Measurements from ENCODE around the gene TNK2. TPM values are rescaled to one million over a fixed set of nuclear protein-coding genes. Genes with fewer than 3 reads are reported as not detected.

Gene TNK2
- total and polyA plus RNA-seq, 2 of the 8 experiments (the other 6 are each of a cell fraction or from before 2014, with no cell fraction given): 10.4 to 33.9 TPM

DNA sequence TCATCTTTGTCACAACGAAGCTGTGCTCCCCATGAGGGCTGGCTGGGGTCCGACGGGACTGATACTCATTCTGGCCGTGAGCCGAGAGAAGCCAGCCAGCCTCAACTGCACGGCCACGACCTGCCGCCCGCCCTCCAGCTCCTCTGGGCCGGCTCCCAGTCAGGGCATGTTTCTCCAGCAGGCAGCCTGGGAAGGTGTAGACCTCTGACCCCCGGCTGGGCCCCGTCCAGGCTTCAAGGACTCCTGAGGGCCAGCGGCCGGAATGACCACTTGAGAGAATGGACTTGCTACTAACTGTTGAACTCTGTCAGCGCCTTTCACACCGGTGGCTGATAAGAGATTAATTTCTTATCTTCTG is 78.5 kb downstream of the TNK2 start:
- no peaks in the 10 kb centered on the region for H3K23me2 ChIP-seq (ENCODE audit: low read depth, low read length)
- no peaks in the 10 kb centered on the region for H3K36me3 ChIP-seq (ENCODE audit: control insufficient read depth in 2 of 4, insufficient read depth in 4 of 4, low read length in 3 of 4)
- no peak overlapping the region for H2AK5ac ChIP-seq (ENCODE audit: low read depth, low read length)
- no peak overlapping the region for H2BK12ac ChIP-seq (ENCODE audit: low read depth, low read length)
- H3K27me3 ChIP-seq (replicated peaks in 1 of 4; ENCODE audit: control insufficient read depth in 3 of 4, extremely low read depth in 1 of 4, insufficient read depth in 3 of 4, low read length in 3 of 4): no peaks in the 10 kb centered on the region
- no peaks in the 10 kb centered on the region for H3K79me2 ChIP-seq (ENCODE audit: control insufficient read depth in 1 of 2, insufficient read depth in 2 of 2, low read length in 2 of 2)
- no peak overlapping the region for H2BK20ac ChIP-seq (ENCODE audit: low read length)
- no peak overlapping the region for H3K56ac ChIP-seq (replicated peaks; ENCODE audit: insufficient read length, low read depth, low read length)
- no peak overlapping the region for H4K5ac ChIP-seq (ENCODE audit: insufficient read length, low read depth, low read length)
- no peak overlapping the region for H3K23ac ChIP-seq (ENCODE audit: insufficient read length)
- H2BK120ac ChIP-seq (replicated peaks; ENCODE audit: low read depth, low read length): no peak overlapping the region
- no peaks in the 10 kb centered on the region; a peak in 2 of 7 replicates for H3K4me1 ChIP-seq (replicated peaks in 1 of 4; ENCODE audit: control insufficient read depth in 3 of 4, insufficient read depth in 4 of 4, low read length in 3 of 4)
- H3K79me1 ChIP-seq (ENCODE audit: low read depth, low read length): no peaks in the 10 kb centered on the region
- no peak for FAIRE-seq
- no peak overlapping the region for H3K18ac ChIP-seq (ENCODE audit: extremely low read depth, low read length)
- POLR2A ChIA-PET (ENCODE audit: partially characterized antibody): no interaction called here
- no peak overlapping the region for H3K9ac ChIP-seq (replicated peaks in 1 of 4; ENCODE audit: extremely low read depth in 1 of 4, low read depth in 3 of 4, low read length in 3 of 4)
- no peak overlapping the region for H3K27ac ChIP-seq (ENCODE audit: low read depth, low read length)
- no peak overlapping the region for H2BK5ac ChIP-seq (ENCODE audit: low read depth, low read length)
- DNase-seq (ENCODE audit: low read depth in 1 of 2, low spot score in 2 of 2): no peak
- no peak for TF ChIP-seq RXRA (IDR thresholded peaks at IDR 0.05; ENCODE audit: insufficient read depth, low read depth, low read length)
- no peak for TF ChIP-seq SP4 (IDR thresholded peaks at IDR 0.05; ENCODE audit: low read length)
- TF ChIP-seq EZH2 (IDR thresholded peaks at IDR 0.05; ENCODE audit: low read depth, low read length, severe bottlenecking): no peak
- H2BK15ac ChIP-seq (ENCODE audit: low read length): no peak overlapping the region
- H3K9me3 ChIP-seq (ENCODE audit: insufficient read depth in 2 of 2, low read depth in 1 of 2, low read length in 1 of 2): no peaks in the 10 kb centered on the region
- H4K91ac ChIP-seq (replicated peaks; ENCODE audit: insufficient read length, low read length): no peak overlapping the region
- WGBS, 2 experiments (ENCODE audit: extremely low coverage in 1 of 2, insufficient coverage in 1 of 2, insufficient read length in 1 of 2, insufficient replicate concordance in 2 of 2, low coverage in 1 of 2, low lambda C conversion rate in 2 of 2, missing lambda C conversion rate in 1 of 2): 91% methylated on average over 16 of the region's 16 CpGs; no CpG with 5 or more reads in 1 of the 2 experiments
- no peak overlapping the region for H3K14ac ChIP-seq (ENCODE audit: insufficient read length)
- CTCF ChIA-PET (ENCODE audit: partially characterized antibody): interaction anchor here (1.0 to 2.6 kb wide), 2 partner anchors 21 to 23 kb away, joined by 3 to 17 read pairs; no protein-coding TSS in a partner anchor
- H3K4me3 ChIP-seq (ENCODE audit: extremely low read depth in 1 of 4, insufficient read depth in 2 of 4, low read depth in 3 of 4, low read length in 4 of 4): no peak overlapping the region
- no peak overlapping the region for H4K8ac ChIP-seq (ENCODE audit: extremely low read depth, insufficient read depth, low read length)
- no peak overlapping the region for H3K4ac ChIP-seq (replicated peaks; ENCODE audit: insufficient read length, low read depth, low read length)
- no peak overlapping the region for H3K4me2 ChIP-seq (ENCODE audit: insufficient read depth in 1 of 2, low read depth in 2 of 2, low read length in 2 of 2)
- H4K20me1 ChIP-seq (replicated peaks in 1 of 2; ENCODE audit: control insufficient read depth in 1 of 2, insufficient read depth in 2 of 2, low read length in 2 of 2): no peaks in the 10 kb centered on the region
- no peak overlapping the region for H2AFZ ChIP-seq (ENCODE audit: low read length)
